Superior temporal gyrus (tissue), 1 donor: ENCODE results near the gene DSCAML1.

Source experiments
- DNase-seq: peaks from one replicate; pipeline ENCODE4 v3.0.0-alpha.2; 2016; ENCODE audit errors: extremely low spot score

The DSCAML1 gene

GRCh38 chr11:117832511-117832910, 35.5 kb upstream of the DSCAML1 start:
- DNase-seq, result no peak

GRCh38 chr11:117831661-117832415, 34.8 kb upstream of the DSCAML1 start:
- DNase-seq, result no peak

GRCh38 chr11:117830674-117831351, 33.8 kb upstream of the DSCAML1 start:
- no peak for DNase-seq

DNA sequence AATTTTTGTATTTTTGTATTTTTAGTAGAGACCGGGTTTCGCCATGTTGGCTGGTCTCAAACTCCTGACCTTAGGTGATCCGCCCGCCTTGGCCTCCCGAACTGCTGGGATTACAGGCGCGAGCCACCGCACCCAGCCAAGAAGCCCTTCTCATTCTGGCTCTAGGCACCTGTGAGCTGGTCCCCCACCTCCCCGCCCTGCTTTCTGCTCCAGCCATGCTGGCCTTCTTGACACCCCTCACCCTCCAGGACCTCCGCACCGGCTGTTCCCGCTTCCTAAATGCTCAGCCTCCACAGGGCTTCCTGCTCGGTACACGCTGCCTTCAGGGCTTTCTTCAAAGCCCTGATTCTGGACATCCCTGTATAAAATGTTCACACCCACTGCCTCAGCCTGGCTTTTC, 33.1 kb upstream of the DSCAML1 start:
- no peak for DNase-seq

- no peak for DNase-seq
Observed at GRCh38 chr11:117829369-117829725, 32.3 kb upstream of the DSCAML1 start.

GRCh38 chr11:117828611-117829368, 31.8 kb upstream of the DSCAML1 start:
- no peak for DNase-seq

DNA sequence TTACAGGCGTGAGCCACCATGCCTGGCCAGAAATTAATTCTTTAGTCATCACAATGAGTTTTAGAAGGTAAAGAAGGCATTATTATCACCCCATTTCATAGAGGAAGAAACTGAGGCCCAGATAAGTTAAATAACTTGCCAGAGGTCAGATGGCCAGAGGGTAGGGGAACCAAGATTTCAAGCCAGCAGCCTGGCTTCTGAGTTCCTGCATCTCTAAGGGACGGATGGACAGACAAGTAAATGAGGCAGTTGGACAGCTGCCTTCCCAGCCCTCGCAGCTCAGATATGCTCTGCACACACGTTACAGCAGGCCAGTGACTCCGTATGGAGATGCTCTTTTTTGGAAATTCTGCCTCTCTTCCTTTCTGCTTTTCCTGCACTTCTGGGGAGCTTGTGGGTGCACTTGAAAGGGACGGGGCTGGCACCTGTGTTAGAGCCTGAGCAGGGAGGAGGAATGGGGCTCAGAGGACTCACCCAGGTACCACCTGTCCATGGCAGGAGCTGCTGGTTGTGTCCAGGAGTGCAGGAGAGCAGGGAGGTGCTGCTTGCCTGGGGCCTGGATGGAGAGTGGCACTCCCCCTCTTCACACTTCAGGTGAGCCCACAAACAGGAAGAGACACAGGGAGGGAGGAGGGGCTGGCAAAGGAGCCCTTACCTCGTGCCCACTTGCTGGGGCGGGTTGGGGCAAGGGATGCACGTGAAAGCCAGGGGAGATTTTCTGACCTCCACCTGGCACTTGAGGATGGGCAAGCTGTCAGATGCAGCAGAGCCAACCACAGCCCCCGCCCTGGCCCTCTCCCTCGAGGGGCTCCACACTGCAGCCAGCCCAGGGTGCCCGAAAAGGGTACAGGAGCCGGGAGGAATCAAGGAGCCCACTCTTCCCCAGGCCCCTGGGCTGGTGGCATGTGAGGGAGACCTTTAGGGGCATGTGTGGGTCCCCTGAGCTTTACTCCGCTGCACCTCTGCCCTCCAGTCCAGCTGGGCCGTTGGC, 30.8 kb upstream of the DSCAML1 start:
- DNase-seq, result no peak

DNA sequence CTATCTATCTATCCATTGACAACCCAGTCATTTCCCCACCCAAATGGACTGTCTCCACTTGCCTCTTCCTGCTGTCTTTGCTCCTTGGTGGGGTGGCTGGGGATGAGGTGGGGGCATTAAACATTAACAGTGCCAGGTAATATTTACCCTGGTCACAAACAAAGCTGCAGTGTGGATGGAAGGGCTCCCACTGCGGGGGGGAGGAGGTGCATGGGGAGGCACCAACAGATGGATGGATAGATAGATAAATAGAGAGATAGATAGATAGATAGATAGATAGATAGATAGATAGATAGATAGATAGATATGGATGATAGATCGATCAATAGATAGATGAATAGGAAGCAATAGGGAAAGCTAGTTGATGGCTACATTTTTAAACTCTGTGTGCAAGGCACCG, 29.8 kb upstream of the DSCAML1 start:
- no peak for DNase-seq

- no peak for DNase-seq
Observed at GRCh38 chr11:117826190-117826570, 29.2 kb upstream of the DSCAML1 start.

- no peak for DNase-seq
Observed at GRCh38 chr11:117825538-117826189, 28.6 kb upstream of the DSCAML1 start.

GRCh38 chr11:117824571-117825537, 27.8 kb upstream of the DSCAML1 start, which contains the start of gene FXYD2:
FXYD2 (minus strand) TSS chr11:117824744; CDS start chr11:117824678, 66 bp downstream.
- no peak for DNase-seq

DNA sequence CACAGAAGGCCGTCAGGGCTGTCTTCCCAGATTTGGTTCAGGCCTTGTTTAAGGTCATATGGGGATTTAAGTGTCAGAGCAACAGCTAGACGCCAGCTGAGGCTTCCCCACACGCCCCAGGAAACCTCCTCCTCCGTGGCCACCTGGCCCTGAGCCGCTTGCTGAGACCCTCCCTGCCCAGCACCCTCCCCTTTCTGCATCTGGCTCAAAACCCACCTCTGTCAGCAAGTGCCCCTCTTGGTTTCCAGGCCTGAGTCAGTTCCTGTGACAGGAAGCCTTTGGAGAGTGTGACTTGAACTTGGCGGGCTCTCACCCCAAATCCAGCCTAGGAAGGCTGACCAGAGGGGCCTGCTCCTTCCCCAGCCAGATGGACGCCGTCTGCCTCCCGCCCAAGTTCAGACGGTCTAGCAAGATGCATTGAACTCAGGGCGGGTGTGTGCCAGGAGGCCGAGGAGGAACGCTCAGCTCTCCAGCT, 27.0 kb upstream of the DSCAML1 start:
- DNase-seq, result no peak

- no peak for DNase-seq
Observed at GRCh38 chr11:117823294-117823945, 26.4 kb upstream of the DSCAML1 start.

DNA sequence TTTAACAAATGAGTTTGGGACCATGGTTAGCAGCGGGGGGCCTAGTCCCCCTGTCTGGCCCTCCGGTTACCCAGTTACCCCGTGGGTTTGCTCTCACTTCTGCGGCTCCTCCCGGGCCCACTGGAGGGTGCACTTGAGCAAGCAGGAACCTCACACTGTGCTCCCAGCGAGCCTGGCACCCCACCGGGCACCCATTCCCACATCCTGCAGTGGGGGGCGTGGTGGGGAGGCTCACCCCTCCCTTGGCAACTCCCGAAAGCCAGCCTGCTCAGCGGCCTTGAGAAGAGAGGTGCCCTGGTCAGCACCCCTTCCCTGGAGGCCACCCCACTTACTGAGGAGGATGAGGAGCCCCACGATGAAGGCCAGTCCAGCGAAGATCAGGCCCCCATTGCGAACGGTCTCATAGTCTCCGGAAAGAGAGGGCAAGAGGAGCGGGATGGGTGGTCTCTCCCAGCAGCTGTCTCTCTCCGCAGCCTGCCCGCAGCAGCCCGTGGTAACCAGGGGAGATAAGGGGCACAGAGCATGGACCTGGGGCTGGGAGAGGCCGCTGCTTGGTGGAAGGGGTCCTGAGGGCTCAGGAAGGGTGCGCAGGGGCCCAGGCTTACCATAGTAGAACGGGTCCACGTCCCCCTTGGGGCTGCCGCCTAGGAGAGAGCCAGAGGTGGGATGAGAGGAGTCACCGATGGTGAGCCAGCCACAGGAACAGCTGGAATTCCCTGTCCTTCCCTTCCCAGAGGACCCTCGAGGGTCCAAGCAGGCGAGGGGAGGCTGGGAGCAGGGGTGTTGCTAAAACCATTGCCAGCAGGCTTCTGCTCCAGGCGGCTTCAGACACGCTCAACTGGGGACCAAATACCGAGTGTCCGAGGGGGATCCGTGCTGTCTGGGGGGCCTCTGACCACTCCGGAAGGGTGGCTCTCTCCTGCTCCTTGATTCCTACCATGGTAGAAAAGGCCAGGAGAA, 25.3 kb upstream of the DSCAML1 start:
- no peak for DNase-seq

DNA sequence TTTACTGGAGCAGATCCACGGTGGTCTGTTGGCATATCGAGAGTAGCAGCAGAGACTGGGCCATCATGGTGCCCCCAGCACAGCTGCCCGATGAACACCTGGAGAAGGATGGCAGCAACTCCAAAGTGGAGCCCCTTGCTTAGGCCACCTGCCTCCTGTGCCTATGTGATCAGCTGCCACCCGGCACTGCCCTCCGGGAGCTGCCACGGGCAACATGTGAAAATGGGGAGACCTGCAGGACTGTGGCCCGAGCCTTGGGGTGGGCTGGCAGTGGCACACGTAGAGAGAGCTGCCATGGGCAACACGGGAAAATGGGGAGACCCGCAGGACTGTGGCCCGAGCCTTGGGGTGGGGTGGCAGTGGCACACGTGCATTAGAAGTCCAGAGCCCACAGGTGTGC, 24.4 kb upstream of the DSCAML1 start:
- DNase-seq, result no peak

DNA sequence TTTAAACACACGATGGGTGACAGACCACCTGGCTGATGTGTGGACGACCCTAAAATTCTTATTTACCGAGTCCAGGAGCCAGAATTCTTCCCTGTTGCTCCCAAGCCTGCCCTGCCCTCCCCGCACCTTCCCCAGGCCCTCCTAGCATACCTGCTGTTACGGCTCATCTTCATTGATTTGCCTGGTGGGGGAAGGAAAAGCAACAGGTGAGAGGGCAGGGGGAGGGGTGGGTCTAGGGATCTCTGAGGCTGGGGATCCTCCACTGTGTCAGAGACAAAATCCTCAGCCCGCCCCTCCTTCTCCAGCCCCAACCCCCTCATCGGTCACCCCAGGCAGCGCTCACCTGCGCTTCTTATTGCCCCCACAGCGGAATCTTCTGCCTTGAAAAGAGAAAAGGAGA, 23.5 kb upstream of the DSCAML1 start:
- DNase-seq, result no peak

DNA sequence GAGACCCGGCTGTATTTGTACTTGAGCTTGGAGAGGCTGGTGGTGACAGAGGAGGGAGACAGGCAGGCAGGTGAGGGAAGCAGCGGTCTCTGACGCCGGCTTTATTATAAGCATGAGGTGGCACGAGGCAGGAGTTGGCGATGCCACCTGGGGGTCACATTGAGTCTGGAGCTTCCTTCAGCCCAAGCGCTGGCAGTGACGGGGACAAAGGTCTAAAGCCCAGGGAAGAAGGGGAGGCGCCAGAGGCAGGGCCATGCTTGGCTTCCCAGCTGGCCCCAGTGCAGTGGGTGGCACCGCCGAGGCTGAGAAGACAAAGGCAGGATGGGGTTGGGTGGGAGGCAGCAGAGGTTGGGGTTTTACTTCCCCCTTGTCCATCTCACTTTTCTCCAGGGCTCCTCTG, 23.1 kb upstream of the DSCAML1 start:
- no peak for DNase-seq
